ENCODE results near the gene ALOX12B. TPM values are rescaled to one million over a fixed set of nuclear protein-coding genes. Genes with fewer than 3 reads are reported as not detected.

Gene ALOX12B
- total and polyA plus RNA-seq, 2 of the 13 experiments (the other 11 are each of a cell fraction or from before 2014, with no cell fraction given): 0.13 TPM; not detected in 1

GRCh38 chr17:8080799-8081219, 6.7 kb downstream of the ALOX12B start:
- no peaks in the 10 kb centered on the region for H3K36me3 ChIP-seq (replicated peaks in 1 of 2; ENCODE audit: control insufficient read depth in 1 of 2, insufficient read depth in 2 of 2, low read length in 2 of 2)
- H2AFZ ChIP-seq (ENCODE audit: low read length): no peak overlapping the region
- H3K9ac ChIP-seq (ENCODE audit: insufficient read depth, low read depth, low read length): no peak overlapping the region
- H3K4me2 ChIP-seq (ENCODE audit: low read depth, low read length): peak overlapping the region; percentile 94; the same call in 1 of the 2 replicates
- CTCF ChIA-PET (ENCODE audit: low intra/inter-chr PET ratio, low total read pairs): interaction anchor here (1.3 kb wide), 1 partner anchor 30 kb away, joined by 4 read pairs; no protein-coding TSS in a partner anchor
- ATAC-seq (no peak), DNase-seq (ENCODE audit: low spot score) (no peak), FAIRE-seq (no peak)
- no peaks in the 10 kb centered on the region for H4K20me1 ChIP-seq (ENCODE audit: insufficient read depth, low read length)
- H3K79me2 ChIP-seq (ENCODE audit: insufficient read depth, low read length): no peaks in the 10 kb centered on the region
- 72% methylated on average over 11 of the region's 17 CpGs for WGBS (ENCODE audit: low lambda C conversion rate)
- no peaks in the 10 kb centered on the region for H3K9me3 ChIP-seq (ENCODE audit: low read length)
- H3K27me3 ChIP-seq (ENCODE audit: control insufficient read depth in 1 of 2, insufficient read depth in 2 of 2, low read length in 2 of 2): peaks cover 6 to 45% of the 10 kb centered on the region in 2 experiments; a peak in 4 of 5 replicates
- H3K4me1 ChIP-seq (ENCODE audit: insufficient read depth, low read length): peaks cover 24% of the 10 kb centered on the region
- no TSS peak for BruUV-seq (replicated peaks)
- H3K4me3 ChIP-seq (replicated peaks in 1 of 3; ENCODE audit: insufficient read depth in 1 of 3, low read depth in 2 of 3, low read length in 3 of 3): no peak overlapping the region
- POLR2A ChIA-PET: no interaction called here
- in situ Hi-C loops (cut with HindIII; ENCODE audit: extremely low pct_ligation_motif_present, low pct_unique_long_range_greater_than_20kb): no loop called here
- intact Hi-C loops (cut with micrococcal nuclease; ENCODE audit: unreplicated experiment): loop anchor here (5.0 kb wide), 1 partner anchor 36 kb away; the partner anchor contains the start of gene ALOXE3
- no peak overlapping the region for H3K27ac ChIP-seq (ENCODE audit: extremely low read length, insufficient read depth, low read length)
- TF ChIP-seq ZNF792 (CRISPR knock-in tag; IDR thresholded peaks at IDR 0.05) (no peak), ZNF263 (CRISPR knock-in tag; IDR thresholded peaks at IDR 0.05) (peak; percentile 53; the same call in 1 of the 2 replicates)

- no peaks in the 10 kb centered on the region for H3K9me3 ChIP-seq (ENCODE audit: low read length)
- BruUV-seq (replicated peaks): TSS peak; percentile 50
- H3K4me2 ChIP-seq (ENCODE audit: low read depth, low read length): peak overlapping the region; percentile 94
- ATAC-seq (peak; percentile 43), FAIRE-seq (no peak), DNase-seq (ENCODE audit: low spot score) (no peak)
- H3K27me3 ChIP-seq (ENCODE audit: control insufficient read depth in 1 of 2, insufficient read depth in 2 of 2, low read length in 2 of 2): peaks cover 7 to 46% of the 10 kb centered on the region in 2 experiments; a peak in 4 of 5 replicates
- H3K27ac ChIP-seq (ENCODE audit: extremely low read length, insufficient read depth, low read length): no peak overlapping the region
- no peak overlapping the region for H2AFZ ChIP-seq (ENCODE audit: low read length)
- H3K4me1 ChIP-seq (ENCODE audit: insufficient read depth, low read length): peaks cover 24% of the 10 kb centered on the region
- ChIA-PET CTCF (ENCODE audit: low intra/inter-chr PET ratio, low total read pairs) (interaction anchor here (1.1 kb wide), 1 partner anchor 13 kb away, joined by 3 read pairs; no protein-coding TSS in a partner anchor), POLR2A (no interaction called here)
- intact Hi-C loops (cut with micrococcal nuclease; ENCODE audit: unreplicated experiment) (loop anchor here (5.0 kb wide), 1 partner anchor 37 kb away; the partner anchor contains the start of gene ALOXE3), in situ Hi-C loops (cut with HindIII; ENCODE audit: extremely low pct_ligation_motif_present, low pct_unique_long_range_greater_than_20kb) (no loop called here)
- no peaks in the 10 kb centered on the region for H4K20me1 ChIP-seq (ENCODE audit: insufficient read depth, low read length)
- no peaks in the 10 kb centered on the region for H3K79me2 ChIP-seq (ENCODE audit: insufficient read depth, low read length)
- WGBS (ENCODE audit: low lambda C conversion rate): 38% methylated on average over 18 of the region's 25 CpGs
- no peak overlapping the region for H3K9ac ChIP-seq (ENCODE audit: insufficient read depth, low read depth, low read length)
- no peaks in the 10 kb centered on the region for H3K36me3 ChIP-seq (replicated peaks in 1 of 2; ENCODE audit: control insufficient read depth in 1 of 2, insufficient read depth in 2 of 2, low read length in 2 of 2)
- peak overlapping the region; percentile 55 to 77 (median 63); a peak in 5 of 6 replicates for H3K4me3 ChIP-seq (replicated peaks in 1 of 3; ENCODE audit: insufficient read depth in 1 of 3, low read depth in 2 of 3, low read length in 3 of 3)
- TF ChIP-seq ZSCAN30 (CRISPR knock-in tag; IDR thresholded peaks at IDR 0.05): no peak
- TF ChIP-seq ZNF468 (CRISPR knock-in tag; IDR thresholded peaks at IDR 0.05): no peak
- no peak for TF ChIP-seq ZNF121 (CRISPR knock-in tag; IDR thresholded peaks at IDR 0.05)
- TF ChIP-seq REL (CRISPR knock-in tag; conservative IDR thresholded peaks at IDR 0.05): no peak
- TF ChIP-seq GTF2F1 (IDR thresholded peaks at IDR 0.05; ENCODE audit: low read length): no peak
- no peak for TF ChIP-seq ZNF776 (CRISPR knock-in tag; IDR thresholded peaks at IDR 0.05)
- TF ChIP-seq ATF4 (CRISPR knock-in tag; IDR thresholded peaks at IDR 0.05): no peak
- no peak for TF ChIP-seq ZNF768 (CRISPR knock-in tag; IDR thresholded peaks at IDR 0.05)
- TF ChIP-seq ZNF296 (CRISPR knock-in tag; conservative IDR thresholded peaks at IDR 0.05): no peak
- TF ChIP-seq YEATS4 (CRISPR knock-in tag; IDR thresholded peaks at IDR 0.05; ENCODE audit: borderline replicate concordance): no peak
- TF ChIP-seq FLYWCH1 (CRISPR knock-in tag; IDR thresholded peaks at IDR 0.05): 0 out of 2 replicates have a peak, but pooled peaks have one; percentile 6
- TF ChIP-seq NFE2L2 (IDR thresholded peaks at IDR 0.05; ENCODE audit: low read length): no peak
- TF ChIP-seq CREM (IDR thresholded peaks at IDR 0.05): no peak
- TF ChIP-seq CREM (CRISPR knock-in tag; IDR thresholded peaks at IDR 0.05): no peak
- no peak for TF ChIP-seq MLX (CRISPR knock-in tag; IDR thresholded peaks at IDR 0.05)
- no peak for TF ChIP-seq POLR2AphosphoS5 (IDR thresholded peaks at IDR 0.05; ENCODE audit: low read depth, low read length)
- TF ChIP-seq ATF7-NPFF (CRISPR knock-in tag; IDR thresholded peaks at IDR 0.05; ENCODE audit: low read depth): no peak
- TF ChIP-seq RARG (CRISPR knock-in tag; IDR thresholded peaks at IDR 0.05; ENCODE audit: low read depth): no peak
These were observed 7.2 kb downstream of the ALOX12B start for GRCh38 chr17:8080208-8080798.

All from HepG2 (cell line).